ENCODE measurements around the gene CLDN25.
A peak's percentile ranks its signal among the peaks of the same experiment; 100 is the strongest.

Gene CLDN25

DNA sequence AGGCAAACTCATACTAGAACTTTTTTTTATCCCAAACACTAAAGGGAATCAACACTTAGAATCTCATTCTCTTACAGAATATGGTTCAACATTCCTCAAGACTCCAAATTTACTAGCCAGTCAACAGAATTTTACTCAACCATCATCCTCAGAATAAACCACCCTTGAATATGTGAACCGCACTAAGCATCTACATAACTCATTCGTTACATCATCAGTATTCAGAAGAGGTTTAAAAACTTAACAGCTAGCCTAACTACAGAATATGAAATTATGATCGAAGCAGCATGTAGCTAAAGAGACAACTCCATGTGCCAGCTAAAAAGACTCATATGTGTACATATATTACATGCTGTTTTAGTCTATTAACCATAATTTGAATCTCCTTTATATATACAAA lies 47.9 kb downstream of the CLDN25 start:
- ATAC-seq (replicated peaks) (no peak), DNase-seq (no peak)
- Mint-ChIP-seq H3K27me3 (no peaks in the 10 kb centered on the region), H3K4me1 (ENCODE audit: low read depth in 2 of 2) (peaks cover 5 to 12% of the 10 kb centered on the region in 2 donors), H3K4me3 (no peak overlapping the region), H3K9me3 (no peaks in the 10 kb centered on the region), H3K27ac (no peak overlapping the region), H3K36me3 (ENCODE audit: insufficient read depth) (peaks cover 71% of the 10 kb centered on the region)

DNA sequence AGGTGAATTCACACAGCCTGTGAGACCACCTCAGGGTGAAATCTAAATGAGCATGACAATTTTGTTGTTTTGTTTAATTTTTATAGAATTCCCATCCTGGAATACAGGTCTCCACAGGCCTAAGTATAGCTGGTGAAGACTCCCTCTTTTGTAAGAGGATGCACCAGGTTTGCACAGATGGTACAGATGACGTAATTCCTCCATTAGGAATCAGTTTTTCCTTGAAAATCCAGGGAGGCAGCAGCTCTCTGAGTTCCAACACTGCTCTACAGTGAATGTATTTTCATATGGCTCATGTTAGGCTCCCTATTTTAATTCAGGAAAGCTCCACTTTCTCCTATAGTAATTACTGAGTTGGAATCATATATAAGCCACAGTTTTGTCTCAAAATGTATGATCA lies 48.6 kb downstream of the CLDN25 start:
- ATAC-seq (replicated peaks), result no peak
- Mint-ChIP-seq H3K4me3 (no peak overlapping the region), H3K4me1 (ENCODE audit: low read depth in 2 of 2) (peaks cover 3 to 12% of the 10 kb centered on the region in 2 donors), H3K27me3 (no peaks in the 10 kb centered on the region), H3K27ac (no peak overlapping the region), H3K9me3 (no peaks in the 10 kb centered on the region), H3K36me3 (ENCODE audit: insufficient read depth) (peaks cover 69% of the 10 kb centered on the region)
- no peak for DNase-seq

DNA sequence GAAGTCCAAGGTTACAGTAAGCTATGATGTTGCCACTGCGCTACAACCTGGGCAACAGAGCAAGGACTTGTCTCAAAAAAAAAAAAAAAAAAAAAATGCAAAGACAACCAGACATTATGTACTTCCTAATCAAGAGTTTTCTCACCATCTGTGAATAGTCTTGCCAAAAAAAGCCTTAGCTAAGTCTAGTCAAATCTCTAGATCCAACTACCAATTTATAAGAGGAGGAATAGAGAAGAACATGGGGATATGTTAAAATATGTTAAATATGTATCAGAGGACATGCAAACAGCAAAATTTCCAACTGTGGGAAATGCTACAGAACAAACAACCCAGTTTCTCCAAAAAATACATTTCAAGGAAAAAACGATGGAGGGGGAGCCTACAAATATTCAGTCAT lies 50.2 kb downstream of the CLDN25 start:
- no peak for ATAC-seq (replicated peaks)
- DNase-seq, result no peak
- Mint-ChIP-seq H3K27me3 (no peaks in the 10 kb centered on the region), H3K4me3 (no peak overlapping the region), H3K36me3 (ENCODE audit: insufficient read depth) (peaks cover 60% of the 10 kb centered on the region), H3K9me3 (no peaks in the 10 kb centered on the region), H3K4me1 (ENCODE audit: low read depth in 2 of 2) (peaks cover 3 to 12% of the 10 kb centered on the region in 2 donors), H3K27ac (peak overlapping the region in 1 of 2 donors; percentile 77)

Data from effector memory CD8-positive, alpha-beta T cell (primary cell).